Posterior cingulate gyrus (tissue), 11 donors: ENCODE data around the gene ATCAY.
"Not testable (repeated sequence)": the region's sequence is repeated elsewhere in the genome, so short reads cannot be mapped to it uniquely, and the experiment has no call there.

Source experiments
- DNase-seq, 10 donors: peaks; one replicate each; pipeline versions ENCODE4 v3.0.0 to v3.0.0-alpha.2; 2020 to 2021; ENCODE audit warnings: mixed read lengths in 3 of 10
- intact Hi-C: fragments of 100-400 bp; cut with DNase I; formaldehyde crosslinking; loops from one replicate; pipeline ENCODE4 v1.15.1; 2023

Gene ATCAY

DNA sequence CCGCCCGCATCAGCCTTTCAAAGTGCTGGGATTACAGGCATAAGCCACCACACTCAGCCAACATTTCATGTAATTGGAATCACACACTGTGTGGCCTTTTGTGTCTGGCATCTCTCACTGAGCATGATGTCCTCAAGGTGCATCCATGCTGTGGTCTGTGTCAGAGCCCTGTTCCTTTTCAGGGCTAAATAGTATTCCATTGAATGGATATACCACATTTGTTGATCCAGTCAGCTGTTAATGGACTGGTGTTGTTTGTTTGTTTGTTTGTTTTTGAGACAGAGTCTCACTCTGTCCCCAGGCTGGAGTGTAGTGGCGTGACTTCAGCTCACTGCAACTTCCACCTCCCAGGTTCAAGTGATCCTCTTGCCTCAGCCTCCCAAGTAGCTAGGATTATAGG lies 17.9 kb downstream of the ATCAY start:
- DNase-seq: no peak
- intact Hi-C loops: no loop called here

DNA sequence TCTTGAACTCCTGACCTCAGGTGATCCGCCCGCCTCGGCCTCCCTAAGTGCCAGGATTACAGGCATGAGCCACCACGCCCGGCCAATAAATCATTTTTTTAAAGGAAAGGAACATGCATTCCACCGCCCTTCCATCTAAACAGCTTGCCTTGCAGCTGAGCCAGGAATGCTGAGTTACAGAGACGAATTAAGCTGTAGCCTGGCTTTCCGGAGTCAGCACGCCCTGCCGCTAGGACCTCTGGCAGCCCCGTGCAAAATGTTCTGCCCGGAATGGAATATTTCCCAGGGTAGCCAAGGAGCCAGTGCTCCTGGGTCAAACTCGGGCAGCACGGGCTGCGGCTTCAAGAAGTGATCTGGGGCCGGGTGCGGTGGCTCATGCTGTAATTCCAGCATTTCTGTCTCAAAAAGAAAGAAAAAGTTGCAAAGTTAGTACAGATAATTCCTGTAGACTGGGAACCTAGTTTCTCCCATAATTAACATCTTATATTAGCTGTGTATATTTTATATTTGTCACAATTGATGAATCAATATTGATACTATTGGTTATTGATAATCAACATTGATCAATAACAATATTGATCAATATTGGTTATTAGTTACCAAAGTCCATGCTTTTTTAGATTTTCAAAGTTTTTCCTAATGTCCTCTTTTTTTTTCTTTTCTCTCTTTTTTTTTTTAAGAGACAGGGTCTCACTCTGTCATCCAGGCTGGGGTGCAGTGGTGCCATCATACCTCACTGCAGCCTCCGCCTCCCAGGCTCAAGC lies 19.2 kb downstream of the ATCAY start:
- intact Hi-C loops: no loop called here
- no peak for DNase-seq

DNA sequence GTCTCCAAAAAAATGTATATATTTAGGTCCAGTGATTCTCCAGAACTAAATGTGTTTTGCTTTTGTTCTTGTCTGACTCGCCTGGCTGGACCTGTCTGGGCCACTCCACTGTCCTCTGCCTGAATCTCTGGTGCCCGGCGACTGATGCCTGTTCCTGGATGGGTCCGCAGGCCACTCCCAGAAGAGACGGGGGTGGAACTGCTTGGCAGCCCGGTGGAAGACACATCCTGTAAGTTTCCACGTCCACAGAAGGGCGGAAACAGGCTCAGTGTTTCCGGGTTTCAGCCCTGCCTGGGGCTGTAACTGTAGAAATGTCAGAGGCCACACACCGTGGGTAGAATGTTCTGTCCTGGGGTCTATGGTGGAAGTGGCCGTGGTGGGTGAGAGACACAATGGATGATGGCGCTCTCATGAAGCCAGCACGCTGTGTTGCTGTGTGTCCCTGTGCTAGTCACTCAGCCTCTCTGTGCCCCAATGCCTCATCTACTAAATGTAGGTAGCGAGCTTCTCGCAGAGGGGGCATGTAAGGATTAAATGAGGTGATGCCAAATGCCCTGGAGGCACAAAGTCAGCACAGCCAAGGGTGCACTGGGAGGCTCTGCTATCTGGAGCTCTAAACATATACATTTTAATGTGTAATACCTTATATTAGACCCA lies 22.0 kb downstream of the ATCAY start:
- intact Hi-C loops: no loop called here
- no peak for DNase-seq

DNA sequence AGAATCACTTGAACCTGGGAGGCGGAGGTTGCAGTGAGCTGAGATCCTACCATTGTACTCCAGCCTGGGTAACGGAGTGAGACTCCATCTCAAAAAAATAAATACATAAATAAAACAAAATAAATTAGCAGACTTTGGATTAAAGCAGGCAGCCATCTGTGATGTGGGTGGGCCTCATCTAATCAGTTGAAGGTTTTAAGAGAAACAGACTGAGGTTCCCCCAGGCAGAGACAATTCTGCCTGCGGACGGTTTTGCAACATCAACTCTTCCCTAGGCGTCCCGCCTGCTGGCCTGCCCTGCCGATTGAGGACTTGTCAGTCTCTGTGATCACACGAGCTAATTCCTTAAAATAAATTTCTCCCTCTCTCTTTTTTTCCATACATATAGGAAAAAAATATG lies 23.7 kb downstream of the ATCAY start:
- DNase-seq: no peak
- intact Hi-C loops: no loop called here

GRCh38 chr19:3907626-3908265 lies 27.3 kb downstream of the ATCAY start:
- intact Hi-C loops: no loop called here

GRCh38 chr19:3908266-3909054 lies 28.0 kb downstream of the ATCAY start:
- DNase-seq: no peak
- intact Hi-C loops: no loop called here

More at GRCh38 chr19:3907626-3908265, 27.3 kb downstream of the ATCAY start:
- DNase-seq: no peak

DNA sequence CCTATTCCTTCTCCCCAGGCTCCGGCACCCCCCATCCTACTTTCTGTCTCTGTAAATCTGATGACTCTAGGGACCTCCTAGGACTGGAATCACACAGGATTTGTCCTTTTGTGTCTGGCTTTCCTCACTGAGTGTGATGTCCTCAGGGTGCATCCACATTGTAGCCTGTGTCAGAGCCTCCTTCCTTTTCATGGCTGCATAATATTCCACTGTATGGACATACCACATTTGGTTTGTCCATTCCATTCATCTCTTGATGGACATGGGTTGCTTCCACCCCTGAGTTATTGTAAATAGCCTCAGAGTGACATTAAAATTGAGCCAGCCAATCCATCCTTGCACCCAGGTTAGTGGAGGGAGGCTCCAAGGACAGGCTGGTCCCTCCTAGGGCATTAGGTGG lies 29.6 kb downstream of the ATCAY start:
- DNase-seq: no peak
- intact Hi-C loops: no loop called here

DNA sequence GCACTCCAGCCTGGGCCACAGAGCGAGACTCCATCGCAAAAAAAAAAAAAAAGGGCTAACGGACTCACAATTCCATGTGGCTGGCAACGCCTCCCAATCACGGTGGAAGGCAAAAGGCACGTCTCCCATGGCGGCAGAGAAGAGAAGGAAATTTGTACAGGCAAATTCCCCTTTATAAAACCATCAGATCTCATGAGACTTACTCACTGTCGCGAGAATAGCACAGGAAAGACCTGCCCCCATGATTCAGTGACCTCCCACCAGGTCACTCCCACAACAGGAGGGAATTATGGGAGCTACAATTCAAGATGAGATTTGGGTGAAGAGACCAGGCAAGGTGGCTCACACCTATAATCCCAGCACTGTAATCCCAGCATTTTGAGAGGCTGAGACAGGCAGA lies 33.7 kb downstream of the ATCAY start:
- DNase-seq: no peak
- intact Hi-C loops: no loop called here

- intact Hi-C loops: no loop called here
Measured at GRCh38 chr19:3916033-3916432, 35.5 kb downstream of the ATCAY start.

GRCh38 chr19:3919793-3920192 lies 39.3 kb downstream of the ATCAY start:
- intact Hi-C loops: no loop called here
- no peak for DNase-seq

More at GRCh38 chr19:3916033-3916432, 35.5 kb downstream of the ATCAY start:
- no peak for DNase-seq

DNA sequence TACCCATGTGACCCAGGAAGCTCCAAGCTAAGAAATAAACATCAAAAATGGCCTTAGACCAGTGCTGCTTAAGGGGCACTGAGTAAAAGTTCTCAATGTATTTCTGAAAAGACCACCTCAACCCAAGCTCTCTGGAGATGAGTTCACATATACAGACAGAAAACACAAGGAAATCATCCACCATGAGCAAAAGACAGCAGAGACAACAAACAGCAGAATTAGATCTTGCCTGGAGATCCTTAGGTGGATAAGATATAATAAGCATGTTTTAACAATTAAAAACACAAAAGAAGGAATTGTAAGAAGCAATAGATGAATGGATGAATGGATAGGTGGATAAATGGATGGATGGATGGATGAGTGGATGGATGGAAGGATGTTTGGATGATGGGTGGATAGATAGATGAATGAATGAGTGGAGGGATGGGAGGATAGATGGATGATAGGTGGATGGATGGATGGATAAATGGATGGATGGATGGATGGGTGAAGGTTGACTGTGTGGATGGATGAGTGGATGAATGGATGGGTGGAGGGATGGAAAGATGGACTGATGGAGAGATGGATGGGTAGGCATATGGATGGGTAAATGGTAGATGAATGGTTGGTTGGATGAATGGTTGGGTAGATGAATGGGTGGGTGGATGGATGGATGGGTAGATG lies 42.7 kb downstream of the ATCAY start:
- no peak for DNase-seq
- intact Hi-C loops: no loop called here

- intact Hi-C loops: no loop called here
Measured at GRCh38 chr19:3923912-3924311, 43.4 kb downstream of the ATCAY start.

DNA sequence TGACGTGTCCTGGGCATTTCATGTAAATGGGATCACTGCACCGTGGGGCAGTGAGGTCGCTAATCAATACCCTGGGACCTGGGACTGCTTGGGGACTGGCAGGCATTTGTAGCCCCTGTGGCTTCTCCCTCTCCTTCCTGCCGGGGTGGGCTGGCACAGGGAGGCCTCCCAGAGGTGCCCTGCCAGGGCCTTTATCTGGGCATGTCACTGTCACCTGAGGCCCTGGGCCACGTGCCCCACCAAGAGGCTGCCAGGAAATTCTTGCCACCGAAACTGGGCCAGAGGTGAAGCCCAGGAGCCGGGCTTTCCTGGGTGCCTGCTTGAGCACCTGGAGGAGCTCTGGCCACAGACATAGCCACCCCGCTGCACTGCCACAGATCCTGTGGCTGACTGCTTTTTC lies 50.6 kb downstream of the ATCAY start:
- DNase-seq: no peak
- intact Hi-C loops: no loop called here

More at GRCh38 chr19:3923912-3924311, 43.4 kb downstream of the ATCAY start:
- DNase-seq: no peak

DNA sequence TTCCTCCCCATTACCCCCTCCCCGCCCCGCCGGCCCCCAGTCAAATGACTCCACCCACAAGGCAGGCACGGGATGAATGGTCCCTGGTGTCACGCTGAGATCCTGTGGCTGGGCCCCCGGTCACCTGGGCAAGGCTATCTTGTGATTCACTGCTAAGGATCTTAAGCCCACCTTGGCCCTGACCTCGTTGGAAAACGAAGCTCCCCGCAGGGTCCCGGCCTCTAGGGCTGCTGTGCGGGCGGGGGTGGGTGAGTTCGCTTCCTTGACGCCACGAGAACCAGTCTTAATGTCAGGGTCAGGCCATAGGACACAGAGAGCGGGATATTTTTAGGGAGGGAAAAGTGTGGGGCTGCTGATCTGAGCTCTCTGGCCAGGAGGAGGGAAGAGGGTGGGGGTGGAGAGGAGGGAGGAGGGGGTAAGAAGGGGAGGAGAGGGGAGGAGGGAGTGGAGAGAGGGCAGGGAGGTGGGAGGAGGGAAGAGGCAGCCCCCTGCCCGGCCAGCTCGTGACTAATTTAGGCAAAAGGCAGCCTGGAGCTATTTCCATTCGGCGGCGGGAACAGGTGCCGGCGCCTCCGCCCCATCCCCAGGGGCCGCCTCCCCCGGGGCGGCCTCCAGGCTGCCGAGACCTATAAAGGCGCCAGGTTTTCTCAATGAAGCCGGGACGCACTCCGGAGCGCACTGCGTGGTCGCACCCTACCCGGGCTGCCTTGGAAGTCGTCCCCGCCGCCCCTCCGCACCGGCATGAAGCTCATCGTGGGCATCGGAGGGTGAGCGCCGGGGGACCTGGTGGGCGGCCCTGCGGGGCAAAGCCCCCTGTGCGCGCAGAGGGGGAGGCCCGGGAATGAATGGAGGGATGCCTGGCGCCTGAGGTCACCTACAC lies 52.7 kb downstream of the ATCAY start, which contains the start of gene NMRK2:
TSS of gene NMRK2 (plus strand) at position 139 of the 880 bp plus-strand sequence. CDS start at position 742, 603 bp downstream.
- intact Hi-C loops: no loop called here
- no peak for DNase-seq

DNA sequence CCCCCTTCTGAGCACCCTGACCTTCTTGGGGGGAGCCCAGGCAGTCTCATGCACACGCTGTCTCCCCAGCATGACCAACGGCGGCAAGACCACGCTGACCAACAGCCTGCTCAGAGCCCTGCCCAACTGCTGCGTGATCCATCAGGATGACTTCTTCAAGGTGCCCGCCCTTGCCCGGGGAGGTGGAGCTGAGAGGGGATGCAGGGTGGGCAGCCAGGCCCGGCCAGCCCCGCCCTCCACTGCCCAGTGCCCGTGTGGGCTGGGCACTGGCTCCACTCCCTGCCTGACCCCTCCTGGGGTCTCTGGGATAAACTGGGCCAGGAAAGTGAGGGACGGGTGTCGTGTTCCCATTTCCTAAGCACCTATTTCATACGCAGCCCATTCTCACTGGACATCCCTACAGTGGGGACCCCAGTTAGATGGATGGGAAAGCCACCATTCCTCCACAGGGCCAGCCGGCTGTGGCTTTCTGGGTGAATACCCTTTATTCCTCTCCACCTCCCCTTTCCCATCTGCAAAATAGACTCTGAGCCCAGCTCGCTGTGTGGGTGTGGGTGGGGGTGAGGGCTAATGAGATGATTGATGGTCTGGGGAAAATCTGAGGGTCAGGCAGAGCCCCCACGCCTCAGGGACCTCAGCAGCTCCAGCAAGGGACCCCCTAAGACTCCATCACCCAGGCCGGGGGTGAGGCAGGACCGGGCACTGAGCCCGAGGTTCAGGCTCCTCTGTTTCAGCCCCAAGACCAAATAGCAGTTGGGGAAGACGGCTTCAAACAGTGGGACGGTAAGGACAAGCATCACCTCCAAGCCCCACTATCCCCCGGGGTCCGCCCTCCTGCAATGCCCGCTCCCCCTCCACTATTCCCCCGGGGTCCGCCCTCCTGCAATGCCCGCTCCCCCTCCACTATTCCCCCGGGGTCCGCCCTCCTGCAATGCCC lies 56.3 kb downstream of the ATCAY start:
- DNase-seq: no peak
- intact Hi-C loops: no loop called here

DNA sequence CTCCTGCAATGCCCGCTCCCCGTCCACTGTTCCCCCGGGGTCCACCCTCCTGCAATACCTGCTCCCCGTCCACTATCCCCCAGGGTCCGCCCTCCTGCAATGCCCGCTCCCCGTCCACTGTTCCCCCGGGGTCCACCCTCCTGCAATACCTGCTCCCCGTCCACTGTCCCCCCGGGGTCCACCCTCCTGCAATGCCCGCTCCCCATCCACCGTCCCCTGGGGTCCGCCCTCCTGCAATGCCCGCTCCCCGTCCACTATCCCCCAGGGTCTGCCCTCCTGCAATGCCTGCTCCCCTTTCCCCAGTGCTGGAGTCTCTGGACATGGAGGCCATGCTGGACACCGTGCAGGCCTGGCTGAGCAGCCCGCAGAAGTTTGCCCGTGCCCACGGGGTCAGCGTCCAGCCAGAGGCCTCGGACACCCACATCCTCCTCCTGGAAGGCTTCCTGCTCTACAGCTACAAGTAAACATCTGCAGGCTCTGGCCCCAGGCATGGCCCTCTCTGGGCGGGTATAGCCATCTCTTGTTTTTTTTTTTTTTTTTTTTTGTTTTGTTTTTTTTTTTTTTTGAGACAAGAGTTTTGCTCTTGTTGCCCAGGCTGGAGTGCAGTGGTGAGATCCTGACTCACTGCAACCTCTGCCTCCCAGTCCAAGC lies 57.9 kb downstream of the ATCAY start:
- intact Hi-C loops, DNase-seq: not testable (repeated sequence)

GRCh38 chr19:3942790-3943409 lies 62.4 kb downstream of the ATCAY start:
- no peak for DNase-seq
- intact Hi-C loops: no loop called here
